ENCODE results near the gene C4A.
"Not testable (repeated sequence)": the region's sequence is repeated elsewhere in the genome, so short reads cannot be mapped to it uniquely, and the experiment has no call there.

C4A gene

GRCh38 chr6:31979238-31979898 is 2.5 kb upstream of the C4A start:
- DNase-seq (ENCODE audit: low read depth, low spot score) = no peak

GRCh38 chr6:31980195-31980876 is 1.5 kb upstream of the C4A start:
- DNase-seq (ENCODE audit: low read depth, low spot score) = not testable (repeated sequence)

GRCh38 chr6:31980998-31981397 is 859 bp upstream of the C4A start:
- not testable (repeated sequence) for DNase-seq (ENCODE audit: low read depth, low spot score)

GRCh38 chr6:31989363-31989762 is 7.5 kb downstream of the C4A start:
- DNase-seq (ENCODE audit: low read depth, low spot score) = not testable (repeated sequence)

GRCh38 chr6:31994421-31994820 is 12.6 kb downstream of the C4A start:
- DNase-seq (ENCODE audit: low read depth, low spot score) = not testable (repeated sequence)

- not testable (repeated sequence) for DNase-seq (ENCODE audit: low read depth, low spot score)
Observed at GRCh38 chr6:31996385-31996784, 14.5 kb downstream of the C4A start.

- not testable (repeated sequence) for DNase-seq (ENCODE audit: low read depth, low spot score)
Observed at GRCh38 chr6:32002546-32003268, 20.9 kb downstream of the C4A start.

GRCh38 chr6:32003301-32003700 is 21.4 kb downstream of the C4A start:
- not testable (repeated sequence) for DNase-seq (ENCODE audit: low read depth, low spot score)

- DNase-seq (ENCODE audit: low read depth, low spot score) = not testable (repeated sequence)
Observed at GRCh38 chr6:32004393-32004792, 22.5 kb downstream of the C4A start.

GRCh38 chr6:32004864-32005537 is 23.1 kb downstream of the C4A start:
- not testable (repeated sequence) for DNase-seq (ENCODE audit: low read depth, low spot score)

- DNase-seq (ENCODE audit: low read depth, low spot score) = not testable (repeated sequence)
Observed at GRCh38 chr6:32005538-32005880, 23.7 kb downstream of the C4A start.

GRCh38 chr6:32005991-32006529 is 24.2 kb downstream of the C4A start:
- not testable (repeated sequence) for DNase-seq (ENCODE audit: low read depth, low spot score)

GRCh38 chr6:32007086-32007485 is 25.2 kb downstream of the C4A start:
- DNase-seq (ENCODE audit: low read depth, low spot score) = not testable (repeated sequence)

GRCh38 chr6:32008037-32008436 is 26.2 kb downstream of the C4A start:
- DNase-seq (ENCODE audit: low read depth, low spot score) = not testable (repeated sequence)

GRCh38 chr6:32008616-32009015 is 26.8 kb downstream of the C4A start:
- DNase-seq (ENCODE audit: low read depth, low spot score) = not testable (repeated sequence)

- not testable (repeated sequence) for DNase-seq (ENCODE audit: low read depth, low spot score)
Observed at GRCh38 chr6:32009537-32009936, 27.7 kb downstream of the C4A start.

GRCh38 chr6:32010856-32011530 is 29.1 kb downstream of the C4A start:
- not testable (repeated sequence) for DNase-seq (ENCODE audit: low read depth, low spot score)

- not testable (repeated sequence) for DNase-seq (ENCODE audit: low read depth, low spot score)
Observed at GRCh38 chr6:32012941-32013617, 31.2 kb downstream of the C4A start.

- not testable (repeated sequence) for DNase-seq (ENCODE audit: low read depth, low spot score)
Observed at GRCh38 chr6:32013738-32014137, 31.9 kb downstream of the C4A start.

GRCh38 chr6:32014547-32014946 is 32.7 kb downstream of the C4A start, which contains the start of gene C4B:
TSS of gene C4B (plus strand) at chr6:32014795. CDS start at chr6:32014846, 51 bp downstream.
- not testable (repeated sequence) for DNase-seq (ENCODE audit: low read depth, low spot score)
